GM21515 (cell line): ENCODE results near the gene NINJ1.

ENCODE experiments used
- ATAC-seq: cut with Tn5 transposase; IDR thresholded peaks from one replicate; pipeline ENCODE4 v1.9.1; 2021; ENCODE audit not compliant: unreplicated experiment

NINJ1 gene

GRCh38 chr9:93134015-93134739, at the start of gene NINJ1:
TSS of gene NINJ1 (minus strand) at chr9:93134251. CDS start at chr9:93134217, 34 bp downstream.
- peak; percentile 69 for ATAC-seq

- ATAC-seq: no peak
Measured at GRCh38 chr9:93183131-93183662, 49.1 kb upstream of the NINJ1 start.

- ATAC-seq: no peak
Measured at GRCh38 chr9:93182572-93182971, 48.5 kb upstream of the NINJ1 start.

GRCh38 chr9:93181672-93182435, 47.8 kb upstream of the NINJ1 start:
- ATAC-seq: no peak

- no peak for ATAC-seq
Measured at GRCh38 chr9:93180938-93181337, 46.9 kb upstream of the NINJ1 start.

GRCh38 chr9:93178851-93179786, 45.1 kb upstream of the NINJ1 start:
- no peak for ATAC-seq

GRCh38 chr9:93177676-93178075, 43.6 kb upstream of the NINJ1 start:
- ATAC-seq: no peak

GRCh38 chr9:93174976-93175375, 40.9 kb upstream of the NINJ1 start:
- no peak for ATAC-seq

GRCh38 chr9:93173365-93174051, 39.5 kb upstream of the NINJ1 start:
- no peak for ATAC-seq

- ATAC-seq: no peak
Measured at GRCh38 chr9:93172666-93173364, 38.8 kb upstream of the NINJ1 start.

- ATAC-seq: no peak
Measured at GRCh38 chr9:93171261-93171990, 37.4 kb upstream of the NINJ1 start.

GRCh38 chr9:93170571-93170970, 36.5 kb upstream of the NINJ1 start:
- no peak for ATAC-seq

- ATAC-seq: no peak
Measured at GRCh38 chr9:93169444-93169843, 35.4 kb upstream of the NINJ1 start.

- ATAC-seq: no peak
Measured at GRCh38 chr9:93168581-93168980, 34.5 kb upstream of the NINJ1 start.

- ATAC-seq: no peak
Measured at GRCh38 chr9:93167838-93168237, 33.8 kb upstream of the NINJ1 start.

- no peak for ATAC-seq
Measured at GRCh38 chr9:93167185-93167584, 33.1 kb upstream of the NINJ1 start.

GRCh38 chr9:93166699-93167098, 32.6 kb upstream of the NINJ1 start:
- ATAC-seq: no peak

- no peak for ATAC-seq
Measured at GRCh38 chr9:93164085-93164484, 30.0 kb upstream of the NINJ1 start.
